Measurements from ENCODE around the gene TMIGD1. TPM values are rescaled to one million over a fixed set of nuclear protein-coding genes. Genes with fewer than 3 reads are reported as not detected.

TMIGD1 gene
- total and polyA plus RNA-seq, 2 of the 13 experiments (the other 11 are each of a cell fraction or from before 2014, with no cell fraction given) = not detected

Small RNAs within 50 kb of the gene (small RNA-seq; reads per million reads assigned to genes)
- gene RF00019 (ENCODE audit: insufficient read depth in 2 of 3, insufficient read length in 3 of 3, low read depth in 2 of 3, low replicate concordance in 1 of 3) (0 reads per million in 3 experiments), gene RNU6-1267P (ENCODE audit: insufficient read depth in 2 of 3, insufficient read length in 3 of 3, low read depth in 2 of 3, low replicate concordance in 1 of 3) (0 reads per million in 3 experiments), gene RNU6-990P (ENCODE audit: insufficient read depth in 2 of 3, insufficient read length in 3 of 3, low read depth in 2 of 3, low replicate concordance in 1 of 3) (0 reads per million in 3 experiments)

Other genes with a start within 250 kb of the TMIGD1 start
- gene NSRP1, start 217.2 kb downstream of the TMIGD1 start, total RNA-seq (2016; rRNA removed; fragmentation: Illumina TruSeq; extraction: Trizol) = 12.7 and 14.3 TPM in 2 replicates
- 6.9 and 7.0 TPM in 2 replicates for gene NSRP1, start 217.2 kb downstream of the TMIGD1 start, polyA plus RNA-seq (2011; rRNA removed)
- 5.6 and 7.6 TPM in 2 replicates for gene SLC6A4, start 98.4 kb downstream of the TMIGD1 start, total RNA-seq (2016; rRNA removed; fragmentation: Illumina TruSeq; extraction: Trizol)
- 20.3 and 21.9 TPM in 2 replicates for gene SLC6A4, start 98.4 kb downstream of the TMIGD1 start, polyA plus RNA-seq (2011; rRNA removed)
- 41.0 and 61.9 TPM in 2 replicates for gene BLMH, start 42.1 kb downstream of the TMIGD1 start, total RNA-seq (2016; rRNA removed; fragmentation: Illumina TruSeq; extraction: Trizol)
- 11.1 and 12.1 TPM in 2 replicates for gene BLMH, start 42.1 kb downstream of the TMIGD1 start, polyA plus RNA-seq (2011; rRNA removed)
- gene CPD, start 44.9 kb upstream of the TMIGD1 start, total RNA-seq (2016; rRNA removed; fragmentation: Illumina TruSeq; extraction: Trizol) = 54.3 and 72.3 TPM in 2 replicates
- gene CPD, start 44.9 kb upstream of the TMIGD1 start, polyA plus RNA-seq (2011; rRNA removed) = 43.2 and 46.1 TPM in 2 replicates
- gene GOSR1, start 143.4 kb upstream of the TMIGD1 start, total RNA-seq (2016; rRNA removed; fragmentation: Illumina TruSeq; extraction: Trizol) = 37.0 and 44.6 TPM in 2 replicates
- gene GOSR1, start 143.4 kb upstream of the TMIGD1 start, polyA plus RNA-seq (2011; rRNA removed) = 12.5 and 15.8 TPM in 2 replicates